ENCODE measurements around the gene FAM156B. TPM values are rescaled to one million over a fixed set of nuclear protein-coding genes. Genes with fewer than 3 reads are reported as not detected.

FAM156B gene, protein sequence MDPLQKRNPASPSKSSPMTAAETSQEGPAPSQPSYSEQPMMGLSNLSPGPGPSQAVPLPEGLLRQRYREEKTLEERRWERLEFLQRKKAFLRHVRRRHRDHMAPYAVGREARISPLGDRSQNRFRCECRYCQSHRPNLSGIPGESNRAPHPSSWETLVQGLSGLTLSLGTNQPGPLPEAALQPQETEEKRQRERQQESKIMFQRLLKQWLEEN
- 5.1 TPM in 1 of 2 replicates, not detected in the other for polyA plus RNA-seq

DNA sequence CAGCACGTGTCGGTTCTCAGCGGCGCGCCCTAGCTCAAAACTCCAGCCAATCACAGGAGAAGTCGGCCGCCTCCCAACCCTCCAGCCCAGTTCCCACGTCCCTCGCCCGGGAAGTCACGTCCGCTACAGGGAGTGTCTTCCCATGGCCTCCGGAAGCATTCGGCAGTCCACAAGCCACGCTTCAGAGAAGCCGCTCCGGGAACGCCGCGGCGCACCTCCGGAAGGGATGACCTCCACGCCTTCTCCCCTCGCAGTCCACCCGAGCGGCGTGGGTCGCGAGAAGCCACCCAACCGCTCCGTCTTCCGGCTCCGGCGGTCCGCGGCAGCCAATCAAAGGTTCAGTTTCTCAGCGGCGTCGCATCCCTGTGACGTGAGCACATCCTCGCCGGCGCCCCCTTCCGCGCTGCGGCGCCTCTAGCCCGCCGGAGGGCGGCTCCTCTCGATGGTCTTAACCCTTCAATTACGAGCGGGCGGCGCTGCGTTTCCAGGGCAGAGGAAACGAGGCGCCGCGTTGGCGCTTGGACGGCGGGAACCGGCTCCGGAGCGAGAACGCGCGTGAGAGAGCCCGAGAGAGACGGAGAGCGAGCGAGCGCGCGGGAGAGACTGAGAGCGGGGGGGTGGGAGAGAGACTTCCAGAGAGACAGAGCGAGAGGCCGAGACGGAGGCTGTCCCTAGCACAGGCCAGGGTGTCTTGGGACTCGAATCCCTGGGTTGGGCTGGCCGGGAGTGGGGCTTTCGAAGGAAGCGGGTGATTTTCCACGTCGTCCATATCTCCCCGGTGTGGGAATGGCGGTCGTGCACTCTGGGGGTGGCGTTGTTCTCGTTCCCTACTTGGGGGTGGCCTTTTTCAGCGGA lies at the start of gene FAM156B:
FAM156B (plus strand) TSS at position 476 of the 855 bp plus-strand sequence. CDS start 9,896 bp downstream, outside the sequence.

GRCh38 chrX:52867610-52868348 lies 29.4 kb upstream of the FAM156B start, which contains the start of gene XAGE3:
Gene XAGE3 (minus strand): TSS chrX:52868083. CDS start chrX:52867133, 950 bp downstream.

Other genes starting within 250 kb of the FAM156B start
- gene SSX7, start 242.4 kb upstream of the FAM156B start, polyA plus RNA-seq = not detected in 2 replicates
- not detected in 2 replicates for gene SSX2, start 190.2 kb upstream of the FAM156B start, polyA plus RNA-seq
- gene SSX2B, start 146.1 kb upstream of the FAM156B start, polyA plus RNA-seq = not detected in 2 replicates
- not detected in 2 replicates for gene SPANXN5, start 99.9 kb upstream of the FAM156B start, polyA plus RNA-seq
- not detected in 2 replicates for gene XAGE5, start 86.0 kb upstream of the FAM156B start, polyA plus RNA-seq
- gene XAGE3, start 29.2 kb upstream of the FAM156B start, polyA plus RNA-seq = not detected in 2 replicates
- gene FAM156A, start 61.2 kb downstream of the FAM156B start, polyA plus RNA-seq = 6.3 and 16.2 TPM in 2 replicates
- 0.43 and 0.81 TPM in 2 replicates for gene GPR173, start 151.5 kb downstream of the FAM156B start, polyA plus RNA-seq
- gene TSPYL2, start 185.0 kb downstream of the FAM156B start, polyA plus RNA-seq = 12.9 and 15.7 TPM in 2 replicates
- gene KANTR, start 196.8 kb downstream of the FAM156B start, polyA plus RNA-seq = 8.3 and 14.1 TPM in 2 replicates

Measured in Purkinje cell (primary cell).